Tibial nerve (tissue), 3 donors: Measurements from ENCODE around the gene DNAAF2.
A peak's percentile ranks its signal among the peaks of the same experiment; 100 is the strongest.

ENCODE experiments used
- POLR2A ChIP-seq, 2 donors: fragments of 450-650 bp; IDR thresholded peaks; one replicate each; pipeline ENCODE4 v1.6.1; 2017; ENCODE audit warnings: antibody characterized with exemption in 2 of 2, mild to moderate bottlenecking in 2 of 2, moderate library complexity in 2 of 2
- TF ChIP-seq, protein P1 (sequence below), 5 experiments: fragments of 200-600 bp in 3 of 5; fragments of 450-650 bp in 2 of 5; sonication (generic) in 3 of 5; IDR thresholded peaks; one replicate each; pipeline ENCODE4 v1.5.1; 2016 to 2019; ENCODE audit warnings: antibody characterized with exemption in 5 of 5, mild to moderate bottlenecking in 3 of 5, moderate library complexity in 2 of 5

DNA sequence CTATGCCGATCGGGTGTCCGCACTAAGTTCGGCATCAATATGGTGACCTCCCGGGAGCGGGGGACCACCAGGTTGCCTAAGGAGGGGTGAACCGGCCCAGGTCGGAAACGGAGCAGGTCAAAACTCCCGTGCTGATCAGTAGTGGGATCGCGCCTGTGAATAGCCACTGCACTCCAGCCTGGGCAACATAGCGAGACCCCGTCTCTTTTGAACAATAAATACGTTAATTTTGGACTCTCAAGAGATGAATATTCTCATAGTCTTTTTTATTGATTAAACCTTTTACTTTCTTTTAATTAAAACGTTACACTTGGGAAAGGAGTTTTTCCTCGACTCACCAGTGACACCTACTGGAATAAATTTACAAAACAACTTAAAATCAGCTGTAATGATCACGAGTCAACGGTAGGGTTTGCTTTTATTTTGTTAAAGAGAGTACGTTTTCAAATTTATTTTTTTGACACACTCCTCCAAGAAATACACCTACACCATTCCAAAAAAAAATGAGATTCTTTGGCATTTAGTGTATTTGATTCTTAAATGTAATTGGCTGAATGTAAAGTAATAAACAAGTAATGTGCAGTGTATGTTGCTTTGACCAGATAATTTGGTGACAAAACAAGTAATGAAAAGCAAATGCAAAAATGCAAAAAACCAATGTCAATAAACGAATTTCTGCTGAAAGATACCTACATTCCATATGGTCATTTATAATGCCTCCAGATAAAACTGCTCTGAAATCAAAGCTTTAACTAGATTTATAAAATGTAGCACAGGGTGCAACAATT, 48.2 kb downstream of the DNAAF2 start:
- TF ChIP-seq, protein P1, sequence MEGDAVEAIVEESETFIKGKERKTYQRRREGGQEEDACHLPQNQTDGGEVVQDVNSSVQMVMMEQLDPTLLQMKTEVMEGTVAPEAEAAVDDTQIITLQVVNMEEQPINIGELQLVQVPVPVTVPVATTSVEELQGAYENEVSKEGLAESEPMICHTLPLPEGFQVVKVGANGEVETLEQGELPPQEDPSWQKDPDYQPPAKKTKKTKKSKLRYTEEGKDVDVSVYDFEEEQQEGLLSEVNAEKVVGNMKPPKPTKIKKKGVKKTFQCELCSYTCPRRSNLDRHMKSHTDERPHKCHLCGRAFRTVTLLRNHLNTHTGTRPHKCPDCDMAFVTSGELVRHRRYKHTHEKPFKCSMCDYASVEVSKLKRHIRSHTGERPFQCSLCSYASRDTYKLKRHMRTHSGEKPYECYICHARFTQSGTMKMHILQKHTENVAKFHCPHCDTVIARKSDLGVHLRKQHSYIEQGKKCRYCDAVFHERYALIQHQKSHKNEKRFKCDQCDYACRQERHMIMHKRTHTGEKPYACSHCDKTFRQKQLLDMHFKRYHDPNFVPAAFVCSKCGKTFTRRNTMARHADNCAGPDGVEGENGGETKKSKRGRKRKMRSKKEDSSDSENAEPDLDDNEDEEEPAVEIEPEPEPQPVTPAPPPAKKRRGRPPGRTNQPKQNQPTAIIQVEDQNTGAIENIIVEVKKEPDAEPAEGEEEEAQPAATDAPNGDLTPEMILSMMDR (IDR thresholded peaks at IDR 0.05) = peak; percentile 68 to 85 (median 79)
- TF ChIP-seq POLR2A (IDR thresholded peaks at IDR 0.05) = no peak
